Parathyroid adenoma (tissue), 2 donors: Measurements from ENCODE around the gene P2RX1.

Experiments
- H2AFZ ChIP-seq: fragments of 300-600 bp; sonication (generic); one replicate; pipeline ENCODE4 v1.7.0; 2017; ENCODE audit warnings: antibody characterized with exemption, mild to moderate bottlenecking
- H3K27ac ChIP-seq: fragments of 300-600 bp; sonication (generic); one replicate; pipeline ENCODE4 v1.7.0; 2017
- H3K27me3 ChIP-seq: fragments of 300-600 bp; sonication (generic); one replicate; pipeline ENCODE4 v1.7.0; 2017; ENCODE audit warnings: low read length; ENCODE audit not compliant: control insufficient read depth, insufficient read depth
- H3K36me3 ChIP-seq: fragments of 300-600 bp; sonication (generic); one replicate; pipeline ENCODE4 v1.7.0; 2017; ENCODE audit warnings: low read length; ENCODE audit not compliant: control insufficient read depth, insufficient read depth
- H3K4me1 ChIP-seq: fragments of 300-600 bp; sonication (generic); one replicate; pipeline ENCODE4 v1.7.0; 2017; ENCODE audit warnings: control low read depth
- H3K4me2 ChIP-seq: fragments of 300-600 bp; sonication (generic); one replicate; pipeline ENCODE4 v1.7.0; 2017; ENCODE audit warnings: low read length
- H3K4me3 ChIP-seq: fragments of 300-600 bp; sonication (generic); one replicate; pipeline ENCODE4 v1.7.0; 2017; ENCODE audit warnings: low read depth, low read length
- H3K79me2 ChIP-seq: fragments of 300-600 bp; sonication (generic); one replicate; pipeline ENCODE4 v1.7.0; 2017; ENCODE audit warnings: control low read depth
- H3K9ac ChIP-seq: fragments of 300-600 bp; sonication (generic); one replicate; pipeline ENCODE4 v1.7.0; 2017; ENCODE audit warnings: mild to moderate bottlenecking
- H3K9me3 ChIP-seq: fragments of 300-600 bp; sonication (generic); one replicate; pipeline ENCODE4 v1.7.0; 2017; ENCODE audit warnings: low read length; ENCODE audit not compliant: control insufficient read depth
- CTCF ChIP-seq: fragments of 300-600 bp; sonication (generic); IDR thresholded peaks from one replicate; pipeline ENCODE4 v1.7.0; 2017; ENCODE audit warnings: antibody characterized with exemption, mild to moderate bottlenecking
- donor health status: primary hyperparathyroidism.

The P2RX1 gene

GRCh38 chr17:3925684-3926485 lies 9.6 kb upstream of the P2RX1 start:
- Histone ChIP-seq H3K4me3 (no peak overlapping the region), H2AFZ (no peak overlapping the region), H3K27ac (no peak overlapping the region), H3K36me3 (no peaks in the 10 kb centered on the region), H3K4me1 (no peaks in the 10 kb centered on the region), H3K27me3 (no peaks in the 10 kb centered on the region), H3K4me2 (no peak overlapping the region), H3K79me2 (no peaks in the 10 kb centered on the region), H3K9ac (no peak overlapping the region), H3K9me3 (no peaks in the 10 kb centered on the region)
- no peak for TF ChIP-seq CTCF

DNA sequence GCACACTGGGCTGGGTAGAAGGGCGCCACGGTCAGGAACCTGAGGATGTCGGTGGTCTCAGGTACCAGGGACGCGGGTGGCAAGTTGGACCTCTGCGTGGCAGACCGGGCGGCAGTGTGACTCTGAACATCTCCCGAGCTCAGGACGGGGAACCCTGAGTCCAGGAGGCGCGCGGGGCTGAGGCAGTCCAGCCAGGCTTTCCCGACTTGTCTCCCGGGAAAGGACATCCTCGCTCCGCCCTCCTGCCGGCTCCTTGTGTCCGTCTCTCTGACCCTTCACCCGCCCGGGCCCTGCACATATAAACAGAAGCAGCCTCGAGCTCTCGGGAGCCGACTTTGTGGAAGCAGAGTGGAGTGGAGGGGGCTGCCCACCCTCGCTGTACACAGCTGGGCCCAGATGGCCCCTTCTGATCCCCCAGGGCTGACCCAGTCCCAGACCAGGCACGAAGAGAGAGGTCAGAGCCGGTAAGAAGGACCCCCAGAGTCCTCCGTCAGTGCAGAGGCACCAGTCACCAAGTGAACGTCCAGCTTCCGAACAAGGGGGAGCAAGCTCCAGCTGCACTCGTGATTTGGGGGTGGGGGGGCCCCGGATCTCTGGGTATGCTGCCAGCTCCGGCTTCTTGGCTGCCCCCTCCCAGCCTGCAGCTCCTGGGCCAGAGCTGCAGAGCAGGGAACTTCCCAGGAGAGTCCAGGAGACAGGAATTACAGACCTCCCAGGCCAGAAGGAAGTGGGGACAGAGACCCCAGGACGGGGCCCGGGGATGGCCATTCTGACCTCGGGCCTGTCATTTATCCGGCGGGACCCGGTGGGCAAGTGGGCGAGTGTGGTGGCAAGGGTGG lies 8.5 kb upstream of the P2RX1 start:
- Histone ChIP-seq H3K4me2 (no peak overlapping the region), H3K27me3 (no peaks in the 10 kb centered on the region), H3K9ac (no peak overlapping the region), H3K4me3 (no peak overlapping the region), H3K9me3 (no peaks in the 10 kb centered on the region), H3K4me1 (no peaks in the 10 kb centered on the region), H2AFZ (no peak overlapping the region), H3K79me2 (no peaks in the 10 kb centered on the region), H3K27ac (no peak overlapping the region), H3K36me3 (no peaks in the 10 kb centered on the region)
- TF ChIP-seq CTCF, result no peak

DNA sequence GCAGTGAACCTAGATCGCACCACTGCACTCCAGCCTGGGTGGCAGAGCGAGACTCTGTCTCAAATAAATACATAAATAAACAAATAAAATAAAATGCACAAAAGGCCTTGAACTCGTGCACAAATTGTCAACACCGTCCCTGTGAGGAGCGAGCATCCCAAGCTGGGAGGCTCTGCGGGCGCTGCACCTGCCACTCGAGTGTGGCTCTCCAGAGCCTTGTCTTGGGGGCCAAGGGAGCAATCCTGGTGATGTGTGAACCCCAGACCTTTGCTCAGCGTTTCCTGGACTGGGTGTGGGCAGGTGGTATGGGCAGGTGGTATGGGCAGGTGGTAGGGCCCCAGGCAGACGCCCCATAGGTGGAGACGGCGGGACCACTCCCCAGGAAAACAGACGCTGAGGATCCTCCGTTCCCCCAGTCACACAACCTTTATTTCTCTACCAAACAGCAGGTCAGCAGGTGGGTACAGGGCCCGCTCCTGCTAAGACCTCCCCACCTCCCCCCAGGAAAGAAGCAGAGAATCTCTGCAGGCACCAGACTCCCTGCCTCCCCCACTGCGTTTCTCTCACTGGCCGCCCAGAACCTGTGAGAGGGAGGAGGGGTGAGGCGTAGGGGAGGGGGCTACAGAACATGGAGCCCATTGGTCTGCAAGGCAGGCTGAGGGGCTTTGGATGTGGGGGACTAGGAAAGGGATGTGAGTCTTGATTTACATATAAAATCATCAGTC lies 7.4 kb upstream of the P2RX1 start:
- TF ChIP-seq CTCF, result no peak

GRCh38 chr17:3922765-3923164 lies 6.5 kb upstream of the P2RX1 start:
- TF ChIP-seq CTCF, result no peak
- no peak overlapping the region for H3K27ac ChIP-seq
- no peak overlapping the region for H3K9ac ChIP-seq
- H3K4me2 ChIP-seq, result no peak overlapping the region
- no peak overlapping the region for H3K4me3 ChIP-seq
- no peaks in the 10 kb centered on the region for H3K4me1 ChIP-seq
- no peaks in the 10 kb centered on the region for H3K9me3 ChIP-seq
- no peaks in the 10 kb centered on the region for H3K27me3 ChIP-seq
- no peaks in the 10 kb centered on the region for H3K79me2 ChIP-seq
- H2AFZ ChIP-seq, result no peak overlapping the region
- no peaks in the 10 kb centered on the region for H3K36me3 ChIP-seq

More for the DNA sequence above, 7.4 kb upstream of the P2RX1 start:
- Histone ChIP-seq H3K4me2 (no peak overlapping the region), H3K27ac (no peak overlapping the region), H3K27me3 (no peaks in the 10 kb centered on the region), H3K4me1 (no peaks in the 10 kb centered on the region), H3K9me3 (no peaks in the 10 kb centered on the region), H3K79me2 (no peaks in the 10 kb centered on the region), H3K36me3 (no peaks in the 10 kb centered on the region), H2AFZ (no peak overlapping the region), H3K4me3 (no peak overlapping the region), H3K9ac (no peak overlapping the region)
